Spinal cord (tissue), 10 donors: Measurements from ENCODE around the gene PEX26. TPM values are rescaled to one million over a fixed set of nuclear protein-coding genes. Genes with fewer than 3 reads are reported as not detected.

Experiments
- DNase-seq, 6 donors: peaks; one replicate each; pipeline versions ENCODE4 v3.0.0 to v3.0.0-alpha.2; 2013 to 2015; ENCODE audit warnings: low spot score in 6 of 6, low read depth in 4 of 6
- H3K27ac ChIP-seq: one replicate; pipeline ENCODE4 v1.5.1; 2013; ENCODE audit warnings: low read depth, low read length, control low read depth
- H3K27me3 ChIP-seq: one replicate; pipeline ENCODE4 v1.6.1; 2013; ENCODE audit warnings: low read length; ENCODE audit not compliant: control insufficient read depth, insufficient read depth
- H3K36me3 ChIP-seq: one replicate; pipeline ENCODE4 v1.6.1; 2013; ENCODE audit warnings: low read length; ENCODE audit not compliant: control insufficient read depth, insufficient read depth
- H3K4me1 ChIP-seq: one replicate; pipeline ENCODE4 v1.6.1; 2013; ENCODE audit warnings: low read length; ENCODE audit not compliant: control insufficient read depth, insufficient read depth
- H3K4me3 ChIP-seq: one replicate; pipeline ENCODE4 v1.5.1; 2013; ENCODE audit warnings: low read depth, low read length, control low read depth
- H3K9me3 ChIP-seq: one replicate; pipeline ENCODE4 v1.6.1; 2013; ENCODE audit warnings: low read length; ENCODE audit not compliant: control insufficient read depth, insufficient read depth
- WGBS: methylation state at CpG from one replicate; pipeline ENCODE4 v1.1.5; 2013; ENCODE audit warnings: missing lambda C conversion rate; ENCODE audit not compliant: insufficient coverage; 5-methylcytosine and 5-hydroxymethylcytosine counted together
- polyA plus RNA-seq, 2 donors: library from polyadenylated mRNA; unstranded; fragments of 120-200 nt; gene quantifications; one replicate each; pipeline ENCODE4 v1.2.1, GENCODE V29; 2013; ENCODE audit not compliant: insufficient read length in 2 of 2
- total RNA-seq, 2 donors: library from RNA; depleted of rRNA in 1 of 2; stranded (reverse); fragments of 120-200 nt in 1 of 2; fragments of >200 nt in 1 of 2; gene quantifications; one replicate each; pipeline versions ENCODE4 v1.2.3 to v1.2.4, GENCODE V29; 2013 to 2014
- donor health status: healthy.

PEX26 gene
- total and polyA plus RNA-seq, 4 donors: 18.2 to 58.8 (median 31.2) TPM

- 18% methylated on average over 9 of the region's 10 CpGs for WGBS
- H3K4me1 ChIP-seq: peaks cover 20% of the 10 kb centered on the region
- no peaks in the 10 kb centered on the region for H3K27me3 ChIP-seq
- H3K36me3 ChIP-seq: peaks cover 14% of the 10 kb centered on the region
- H3K9me3 ChIP-seq: no peaks in the 10 kb centered on the region
- H3K27ac ChIP-seq: peak overlapping the region; percentile 72
- DNase-seq: no peak
- peak overlapping the region; percentile 89 for H3K4me3 ChIP-seq
Observed at GRCh38 chr22:18077087-18077638, 627 bp upstream of the PEX26 start.

- peaks cover 18% of the 10 kb centered on the region for H3K36me3 ChIP-seq
- H3K4me3 ChIP-seq: peak overlapping the region; percentile 89
- WGBS: 9% methylated on average over 40 of the region's 45 CpGs
- DNase-seq: no peak
- no peak overlapping the region for H3K27ac ChIP-seq
- H3K9me3 ChIP-seq: no peaks in the 10 kb centered on the region
- H3K4me1 ChIP-seq: peaks cover 20% of the 10 kb centered on the region
- H3K27me3 ChIP-seq: no peaks in the 10 kb centered on the region
Observed at GRCh38 chr22:18078329-18079041, 695 bp downstream of the PEX26 start.

- no peak for DNase-seq
- no peaks in the 10 kb centered on the region for H3K27me3 ChIP-seq
- H3K9me3 ChIP-seq: no peaks in the 10 kb centered on the region
- H3K4me1 ChIP-seq: peaks cover 20% of the 10 kb centered on the region
- WGBS: no CpG with 5 or more reads among the region's 4 CpGs
- peaks cover 31% of the 10 kb centered on the region for H3K36me3 ChIP-seq
- H3K27ac ChIP-seq: no peak overlapping the region
- H3K4me3 ChIP-seq: no peak overlapping the region
Observed at GRCh38 chr22:18079706-18080233, 2.0 kb downstream of the PEX26 start.

- Histone ChIP-seq H3K4me1 (peaks cover 14% of the 10 kb centered on the region), H3K27ac (no peak overlapping the region), H3K27me3 (no peaks in the 10 kb centered on the region), H3K36me3 (peaks cover 45% of the 10 kb centered on the region), H3K9me3 (no peaks in the 10 kb centered on the region), H3K4me3 (no peak overlapping the region)
- no peak for DNase-seq
- 94% methylated on average over 2 of the region's 5 CpGs for WGBS
Observed at GRCh38 chr22:18081416-18081815, 3.6 kb downstream of the PEX26 start.

GRCh38 chr22:18082467-18082866, 4.7 kb downstream of the PEX26 start:
- H3K4me1 ChIP-seq: peaks cover 8% of the 10 kb centered on the region
- no peaks in the 10 kb centered on the region for H3K9me3 ChIP-seq
- no peak overlapping the region for H3K27ac ChIP-seq
- WGBS: 80% methylated on average over 1 of the region's 2 CpGs
- H3K36me3 ChIP-seq: peaks cover 53% of the 10 kb centered on the region
- no peaks in the 10 kb centered on the region for H3K27me3 ChIP-seq
- no peak for DNase-seq
- H3K4me3 ChIP-seq: no peak overlapping the region

- peaks cover 7% of the 10 kb centered on the region for H3K4me1 ChIP-seq
- H3K4me3 ChIP-seq: no peak overlapping the region
- H3K36me3 ChIP-seq: peaks cover 62% of the 10 kb centered on the region
- DNase-seq: no peak
- no peaks in the 10 kb centered on the region for H3K27me3 ChIP-seq
- H3K9me3 ChIP-seq: no peaks in the 10 kb centered on the region
- 98% methylated on average over 10 of the region's 10 CpGs for WGBS
- H3K27ac ChIP-seq: no peak overlapping the region
Observed at GRCh38 chr22:18083406-18083805, 5.6 kb downstream of the PEX26 start.

GRCh38 chr22:18085188-18085587, 7.4 kb downstream of the PEX26 start:
- no peaks in the 10 kb centered on the region for H3K9me3 ChIP-seq
- no peaks in the 10 kb centered on the region for H3K4me1 ChIP-seq
- DNase-seq: no peak
- H3K36me3 ChIP-seq: peaks cover 78% of the 10 kb centered on the region
- no peak overlapping the region for H3K27ac ChIP-seq
- no peak overlapping the region for H3K4me3 ChIP-seq
- H3K27me3 ChIP-seq: no peaks in the 10 kb centered on the region

GRCh38 chr22:18087350-18087855, 9.6 kb downstream of the PEX26 start:
- Histone ChIP-seq H3K4me1 (no peaks in the 10 kb centered on the region), H3K9me3 (no peaks in the 10 kb centered on the region), H3K27me3 (no peaks in the 10 kb centered on the region), H3K27ac (no peak overlapping the region), H3K36me3 (peaks cover 75% of the 10 kb centered on the region), H3K4me3 (no peak overlapping the region)
- DNase-seq: no peak
- 72% methylated on average over 7 of the region's 13 CpGs for WGBS

- no peaks in the 10 kb centered on the region for H3K9me3 ChIP-seq
- H3K4me1 ChIP-seq: no peaks in the 10 kb centered on the region
- H3K27me3 ChIP-seq: no peaks in the 10 kb centered on the region
- H3K36me3 ChIP-seq: peaks cover 66% of the 10 kb centered on the region
- 95% methylated on average over 10 of the region's 11 CpGs for whole genome bisulfite sequencing
- no peak overlapping the region for H3K27ac ChIP-seq
- no peak for DNase-seq
- H3K4me3 ChIP-seq: no peak overlapping the region
Observed at GRCh38 chr22:18088825-18089568, 11.2 kb downstream of the PEX26 start.
